Fibroblast of skin of right biceps (primary cell): Measurements from ENCODE around the gene STK17B.
"Not testable (repeated sequence)": the region's sequence is repeated elsewhere in the genome, so short reads cannot be mapped to it uniquely, and the experiment has no call there.

Experiments
- DNase-seq: peaks from one replicate; pipeline ENCODE4 v3.0.0-alpha.2; 2013

Gene STK17B

GRCh38 chr2:196105951-196106350 is 65.4 kb downstream of the STK17B start:
- DNase-seq = peak; percentile 29

GRCh38 chr2:196104066-196104465 is 67.3 kb downstream of the STK17B start:
- DNase-seq = no peak

DNA sequence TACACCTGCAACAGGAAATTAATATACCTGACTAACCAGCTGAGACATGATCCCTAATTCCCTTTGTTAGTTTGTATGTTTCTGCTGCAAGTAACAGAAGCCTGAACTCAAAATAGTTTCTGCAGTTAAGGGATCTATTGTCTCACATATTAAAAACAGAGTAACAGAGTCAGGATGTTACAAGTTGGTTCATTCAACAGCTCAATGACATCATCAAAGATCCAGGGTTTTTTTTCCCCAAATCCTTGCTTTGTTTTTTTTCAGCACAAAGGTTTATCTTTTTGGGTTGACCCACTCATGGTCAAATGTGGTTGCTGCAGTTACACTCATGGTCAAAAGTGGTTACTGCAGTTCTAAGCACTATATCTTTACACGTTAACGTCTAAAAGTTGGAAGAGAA is 67.8 kb downstream of the STK17B start:
- no peak for DNase-seq

DNA sequence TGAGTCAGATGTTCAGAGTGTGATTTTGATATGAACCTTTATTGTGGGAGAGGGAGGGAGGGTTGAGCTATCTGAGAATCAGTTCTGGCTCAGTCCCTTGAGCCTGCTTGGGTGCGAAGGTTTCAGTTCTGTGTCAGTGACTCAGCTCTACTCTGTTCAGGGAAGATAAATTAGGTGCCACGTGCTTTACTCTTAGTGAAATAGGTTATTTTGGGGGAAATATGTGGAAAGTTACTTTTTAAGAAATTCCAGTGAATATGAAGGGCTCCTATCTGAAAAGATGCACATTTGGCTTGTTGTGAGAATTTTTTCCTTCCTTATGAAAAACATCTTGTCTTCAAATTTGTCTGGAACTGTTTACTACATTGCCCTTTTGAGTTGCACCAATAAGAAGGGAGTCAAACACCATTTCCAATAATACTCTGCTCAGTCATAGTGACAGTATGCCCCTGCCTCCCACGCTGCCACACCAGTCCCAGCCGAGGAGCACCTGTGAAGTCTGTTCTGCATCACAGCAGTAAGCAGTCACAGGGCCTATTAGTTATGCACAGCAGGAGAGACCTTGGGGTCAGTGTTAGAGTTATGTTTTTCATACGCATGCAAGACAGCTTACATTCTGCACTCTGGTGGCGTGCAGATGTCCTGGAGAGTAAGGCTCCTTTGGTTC is 69.9 kb downstream of the STK17B start:
- peak; percentile 80 for DNase-seq

DNA sequence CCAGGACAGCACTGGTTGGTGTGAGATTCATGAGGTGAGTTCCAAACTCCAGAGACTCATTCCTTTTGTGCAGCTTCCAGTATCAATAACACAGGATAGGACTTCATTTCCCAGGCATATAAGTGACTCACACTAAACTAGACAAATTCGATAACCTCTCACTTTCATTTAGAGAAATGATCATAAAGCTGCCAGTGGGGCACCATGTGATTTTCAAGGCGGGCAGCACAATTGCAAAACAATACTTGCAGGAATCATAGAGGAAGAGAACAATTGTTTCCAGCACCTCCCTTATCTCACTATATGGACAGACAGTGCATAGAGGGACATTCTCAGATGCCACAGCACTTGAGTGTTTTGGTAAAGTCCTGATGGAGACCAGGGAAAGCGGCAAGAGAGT is 71.5 kb downstream of the STK17B start:
- DNase-seq = peak; percentile 20

DNA sequence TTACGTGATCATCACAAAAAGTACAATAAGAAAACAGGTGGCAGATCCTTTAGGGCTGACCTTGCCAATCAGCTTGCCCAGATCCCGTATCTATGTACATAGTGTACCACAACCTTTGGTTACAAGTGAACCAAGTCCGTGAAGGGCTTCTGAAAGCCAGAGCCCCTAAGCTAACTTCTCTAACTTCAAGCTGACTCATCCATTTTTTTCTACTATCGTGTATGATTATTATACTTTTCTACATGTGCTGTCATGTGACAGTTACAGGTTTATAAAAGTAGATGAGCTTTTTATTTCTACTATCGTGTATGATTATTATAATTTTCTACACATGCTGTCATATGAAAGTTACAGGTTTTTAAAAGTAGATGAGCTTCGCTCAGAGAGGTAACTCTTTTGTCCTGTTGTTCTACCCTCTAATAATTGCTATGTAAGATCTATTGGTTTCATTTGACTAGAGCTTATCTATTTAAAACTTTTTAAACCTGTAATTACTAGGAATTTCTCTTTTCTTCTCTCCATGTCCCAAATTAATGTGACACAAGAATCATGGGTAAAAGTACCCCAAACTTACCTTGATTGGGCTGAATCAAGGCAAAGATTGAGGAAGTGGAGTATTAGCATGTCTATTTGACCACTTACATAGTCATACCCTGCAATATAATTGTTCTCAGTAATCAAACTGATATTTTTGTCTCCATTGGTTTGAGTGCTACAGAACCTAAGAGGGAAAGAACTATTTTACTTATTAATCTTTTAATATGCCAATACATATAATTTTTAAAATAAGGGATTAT is 73.3 kb downstream of the STK17B start:
- DNase-seq = no peak

GRCh38 chr2:196096982-196097745 is 74.2 kb downstream of the STK17B start:
- no peak for DNase-seq

GRCh38 chr2:196096264-196096663 is 75.1 kb downstream of the STK17B start:
- DNase-seq = no peak

DNA sequence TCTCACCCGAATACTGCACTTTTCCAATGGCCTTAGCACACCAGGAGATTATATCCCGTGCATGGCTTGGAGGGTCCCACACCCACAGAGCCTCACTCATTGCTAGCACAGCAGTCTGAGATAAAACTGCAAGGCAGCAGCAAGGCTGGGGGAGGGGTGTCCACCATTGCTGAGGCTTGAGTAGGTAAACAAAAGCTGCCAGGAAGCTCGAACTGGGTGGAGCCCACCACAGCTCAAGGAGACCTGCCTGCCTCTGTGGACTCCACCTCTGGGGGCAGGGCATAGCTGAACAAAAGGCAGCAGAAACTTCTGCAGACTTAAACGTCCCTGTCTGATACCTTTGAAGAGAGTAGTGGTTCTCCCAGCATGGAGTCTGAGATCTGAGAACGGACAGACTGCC is 81.9 kb downstream of the STK17B start:
- not testable (repeated sequence) for DNase-seq

DNA sequence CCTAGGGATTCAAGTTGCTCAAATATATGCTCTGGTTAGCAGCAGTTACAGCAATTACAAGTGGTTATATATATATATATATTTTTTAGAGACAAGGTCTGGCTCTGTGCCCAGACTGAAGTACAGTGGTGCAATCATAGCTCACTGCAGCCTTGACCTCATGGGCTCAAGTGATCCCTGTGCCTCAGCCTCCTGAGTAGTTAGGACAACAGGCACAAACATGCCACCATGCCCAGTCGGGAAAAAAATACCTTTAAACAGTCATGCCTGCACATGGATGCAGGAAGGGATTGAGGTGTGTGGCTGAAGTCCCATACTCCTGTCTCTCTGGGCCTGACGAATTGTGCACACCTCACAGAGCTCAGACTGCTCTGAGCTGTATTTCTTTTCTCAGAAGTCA is 83.2 kb downstream of the STK17B start:
- peak; percentile 55 for DNase-seq

- no peak for DNase-seq
Observed at GRCh38 chr2:196086517-196087368, 84.6 kb downstream of the STK17B start.

DNA sequence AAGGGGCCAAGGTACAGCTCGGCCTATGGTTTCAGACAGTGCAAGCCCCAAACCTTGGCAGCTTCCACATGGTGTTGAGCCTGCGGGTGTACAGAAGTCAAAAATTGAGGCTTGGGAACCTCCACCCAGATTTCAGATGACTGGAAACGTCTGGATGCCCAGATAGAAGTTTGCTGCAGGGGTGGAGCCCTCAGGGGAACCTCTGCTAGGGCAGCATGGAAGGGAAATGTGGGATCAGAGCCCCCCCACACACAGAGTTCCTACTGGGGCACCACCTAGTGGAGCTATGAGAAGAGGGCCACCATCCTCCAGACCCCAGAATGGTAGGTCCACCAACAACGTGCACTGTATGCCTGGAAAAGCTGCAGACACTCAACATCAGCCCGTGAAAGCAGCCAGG is 87.8 kb downstream of the STK17B start:
- DNase-seq = no peak
